SU-DHL-6 (cell line): ENCODE results near the gene TENT4B.

Experiments
- H2AFZ ChIP-seq: fragments of 200-600 bp; sonication (generic); 2 replicates; pipeline ENCODE4 v1.6.1; 2014; ENCODE audit warnings: low read depth, mild to moderate bottlenecking, moderate library complexity, mixed read lengths, antibody characterized with exemption, low read length; ENCODE audit not compliant: severe bottlenecking
- H3F3A ChIP-seq: fragments of 200-600 bp; shearing (Covaris generic); 2 replicates; pipeline ENCODE4 v1.6.0; 2016; ENCODE audit warnings: antibody characterized with exemption, mild to moderate bottlenecking; ENCODE audit not compliant: insufficient read depth
- H3K27ac ChIP-seq: fragments of 200-600 bp; sonication (generic); 2 replicates; pipeline ENCODE4 v1.5.1; 2016; ENCODE audit warnings: low read depth, mild to moderate bottlenecking, low read length, moderate library complexity, mixed read lengths
- H3K27me3 ChIP-seq: fragments of 200-600 bp; sonication (generic), shearing (Covaris generic); 2 replicates; pipeline ENCODE4 v1.6.0; 2014; ENCODE audit warnings: mild to moderate bottlenecking, low read length
- H3K36me3 ChIP-seq: fragments of 200-600 bp; sonication (generic); 2 replicates; pipeline ENCODE4 v1.6.1; 2014; ENCODE audit warnings: mild to moderate bottlenecking, low read length, mixed read lengths
- H3K4me2 ChIP-seq: fragments of 300-600, 200-600 bp; shearing (Covaris generic), sonication (generic); 2 replicates; pipeline ENCODE4 v1.6.0; 2014; ENCODE audit warnings: low read length, low read depth, mild to moderate bottlenecking; ENCODE audit not compliant: poor library complexity, severe bottlenecking
- H3K4me3 ChIP-seq: fragments of 200-600 bp; sonication (generic); 2 replicates; pipeline ENCODE4 v1.5.1; 2014; ENCODE audit warnings: antibody characterized with exemption, low read length, mild to moderate bottlenecking, mixed read lengths; ENCODE audit not compliant: insufficient read depth, poor library complexity, severe bottlenecking
- H3K79me2 ChIP-seq: fragments of 200-600 bp; sonication (generic); 2 replicates; pipeline ENCODE4 v1.6.1; 2014; ENCODE audit warnings: mild to moderate bottlenecking, low read length, moderate library complexity; ENCODE audit not compliant: insufficient read depth
- H3K9ac ChIP-seq: fragments of 200-600 bp; sonication (generic); 2 replicates; pipeline ENCODE4 v1.7.0; 2014; ENCODE audit warnings: mild to moderate bottlenecking, low read length
- H3K9me2 ChIP-seq: fragments of 200-600 bp; sonication (generic); replicated peaks from 2 replicates; pipeline ENCODE4 v1.6.1; 2014; ENCODE audit warnings: low read length; ENCODE audit not compliant: insufficient read depth
- H3K9me3 ChIP-seq: fragments of 200-600 bp; sonication (generic); 2 replicates; pipeline ENCODE4 v1.6.1; 2014; ENCODE audit warnings: low read length, mixed read lengths; ENCODE audit not compliant: insufficient read depth
- H4K20me1 ChIP-seq: fragments of 200-600 bp; sonication (generic); 2 replicates; pipeline ENCODE4 v1.6.1; 2014; ENCODE audit warnings: low read depth, mild to moderate bottlenecking, antibody characterized with exemption, low read length, moderate library complexity, mixed read lengths
- EZH2phosphoT487 ChIP-seq: fragments of 200-600 bp; sonication (generic), shearing (Covaris generic); conservative IDR thresholded peaks from 2 replicates; pipeline ENCODE4 v1.6.1; 2018; ENCODE audit warnings: mild to moderate bottlenecking, antibody characterized with exemption, low read length, moderate library complexity, mixed read lengths
- TF ChIP-seq, protein P1 (sequence below): fragments of 200-600 bp; sonication (generic); IDR thresholded peaks from one replicate; pipeline ENCODE4 v1.5.1; 2017; ENCODE audit warnings: antibody characterized with exemption, mild to moderate bottlenecking, low read length, moderate library complexity; ENCODE audit not compliant: insufficient read depth, poor library complexity, severe bottlenecking

TENT4B gene

DNA sequence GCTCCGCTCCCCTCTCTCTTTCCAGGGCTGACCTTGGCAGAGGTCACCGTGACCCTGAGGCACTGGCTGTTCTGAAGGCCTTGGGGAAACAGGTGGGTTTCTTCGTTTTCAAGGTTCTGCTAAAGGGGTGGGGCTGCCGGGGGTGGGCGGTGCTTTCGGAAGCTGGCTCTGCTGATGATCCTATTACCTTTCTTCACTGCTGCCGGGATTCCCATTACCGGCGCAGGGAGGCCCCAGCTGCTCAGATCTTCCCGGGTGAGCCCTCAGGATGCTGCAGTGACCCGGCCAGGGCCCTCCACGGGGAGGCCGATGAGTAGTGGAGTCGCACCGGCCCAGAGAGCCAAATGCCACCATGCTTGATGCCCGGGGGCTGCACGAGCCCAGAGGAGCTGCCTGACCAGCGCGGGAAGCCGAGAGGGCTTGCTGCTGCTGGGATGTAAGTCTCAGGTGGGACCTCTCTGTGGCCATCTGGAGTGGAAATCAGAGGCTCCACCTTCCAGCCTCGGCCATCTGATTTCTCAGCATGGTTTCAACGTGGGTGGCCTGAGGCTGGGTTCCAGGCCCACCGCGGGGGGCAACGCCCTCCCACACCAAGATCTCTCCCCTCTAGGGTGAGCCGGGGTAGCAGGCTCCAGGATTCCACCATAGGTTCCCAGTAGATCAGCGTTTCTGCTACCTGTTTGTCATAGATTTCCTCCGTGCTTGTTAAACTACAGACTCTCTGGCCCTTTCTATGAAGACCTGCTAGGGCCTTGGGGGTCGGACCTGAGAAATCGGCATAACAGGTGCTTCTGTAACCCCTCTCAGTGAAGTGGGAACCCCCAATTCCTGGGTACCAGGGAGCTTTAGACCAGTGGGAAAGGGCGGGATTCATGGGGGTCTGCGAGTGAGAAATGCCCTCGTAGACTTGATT lies 91.7 kb downstream of the TENT4B start:
- no peak for TF ChIP-seq EZH2phosphoT487
- TF ChIP-seq, protein P1, sequence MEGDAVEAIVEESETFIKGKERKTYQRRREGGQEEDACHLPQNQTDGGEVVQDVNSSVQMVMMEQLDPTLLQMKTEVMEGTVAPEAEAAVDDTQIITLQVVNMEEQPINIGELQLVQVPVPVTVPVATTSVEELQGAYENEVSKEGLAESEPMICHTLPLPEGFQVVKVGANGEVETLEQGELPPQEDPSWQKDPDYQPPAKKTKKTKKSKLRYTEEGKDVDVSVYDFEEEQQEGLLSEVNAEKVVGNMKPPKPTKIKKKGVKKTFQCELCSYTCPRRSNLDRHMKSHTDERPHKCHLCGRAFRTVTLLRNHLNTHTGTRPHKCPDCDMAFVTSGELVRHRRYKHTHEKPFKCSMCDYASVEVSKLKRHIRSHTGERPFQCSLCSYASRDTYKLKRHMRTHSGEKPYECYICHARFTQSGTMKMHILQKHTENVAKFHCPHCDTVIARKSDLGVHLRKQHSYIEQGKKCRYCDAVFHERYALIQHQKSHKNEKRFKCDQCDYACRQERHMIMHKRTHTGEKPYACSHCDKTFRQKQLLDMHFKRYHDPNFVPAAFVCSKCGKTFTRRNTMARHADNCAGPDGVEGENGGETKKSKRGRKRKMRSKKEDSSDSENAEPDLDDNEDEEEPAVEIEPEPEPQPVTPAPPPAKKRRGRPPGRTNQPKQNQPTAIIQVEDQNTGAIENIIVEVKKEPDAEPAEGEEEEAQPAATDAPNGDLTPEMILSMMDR, result no peak
- no peaks in the 10 kb centered on the region for H3K9me3 ChIP-seq
- H3K9ac ChIP-seq, result no peak overlapping the region
- H3K27me3 ChIP-seq, result no peaks in the 10 kb centered on the region
- H3K79me2 ChIP-seq, result no peaks in the 10 kb centered on the region
- H3K4me2 ChIP-seq, result no peak overlapping the region
- H3K9me2 ChIP-seq, result no peaks in the 10 kb centered on the region
- no peak overlapping the region for H3K4me3 ChIP-seq
- no peaks in the 10 kb centered on the region for H3F3A ChIP-seq
- no peak overlapping the region for H2AFZ ChIP-seq
- no peaks in the 10 kb centered on the region for H4K20me1 ChIP-seq
- H3K27ac ChIP-seq, result no peak overlapping the region
- no peaks in the 10 kb centered on the region for H3K36me3 ChIP-seq

GRCh38 chr16:50245417-50246298 lies 92.6 kb downstream of the TENT4B start:
- Histone ChIP-seq H3K27me3 (no peaks in the 10 kb centered on the region), H2AFZ (peak overlapping the region; percentile 60), H3K4me3 (peak overlapping the region; percentile 50), H3K9ac (peak overlapping the region; percentile 52; the same call in 1 of the 2 replicates), H3K79me2 (no peaks in the 10 kb centered on the region), H4K20me1 (no peaks in the 10 kb centered on the region), H3K4me2 (peak overlapping the region; percentile 66), H3K36me3 (no peaks in the 10 kb centered on the region), H3K9me3 (no peaks in the 10 kb centered on the region), H3F3A (no peaks in the 10 kb centered on the region), H3K9me2 (no peaks in the 10 kb centered on the region), H3K27ac (no peak overlapping the region)
- TF ChIP-seq, protein P1, result no peak
- no peak for TF ChIP-seq EZH2phosphoT487

DNA sequence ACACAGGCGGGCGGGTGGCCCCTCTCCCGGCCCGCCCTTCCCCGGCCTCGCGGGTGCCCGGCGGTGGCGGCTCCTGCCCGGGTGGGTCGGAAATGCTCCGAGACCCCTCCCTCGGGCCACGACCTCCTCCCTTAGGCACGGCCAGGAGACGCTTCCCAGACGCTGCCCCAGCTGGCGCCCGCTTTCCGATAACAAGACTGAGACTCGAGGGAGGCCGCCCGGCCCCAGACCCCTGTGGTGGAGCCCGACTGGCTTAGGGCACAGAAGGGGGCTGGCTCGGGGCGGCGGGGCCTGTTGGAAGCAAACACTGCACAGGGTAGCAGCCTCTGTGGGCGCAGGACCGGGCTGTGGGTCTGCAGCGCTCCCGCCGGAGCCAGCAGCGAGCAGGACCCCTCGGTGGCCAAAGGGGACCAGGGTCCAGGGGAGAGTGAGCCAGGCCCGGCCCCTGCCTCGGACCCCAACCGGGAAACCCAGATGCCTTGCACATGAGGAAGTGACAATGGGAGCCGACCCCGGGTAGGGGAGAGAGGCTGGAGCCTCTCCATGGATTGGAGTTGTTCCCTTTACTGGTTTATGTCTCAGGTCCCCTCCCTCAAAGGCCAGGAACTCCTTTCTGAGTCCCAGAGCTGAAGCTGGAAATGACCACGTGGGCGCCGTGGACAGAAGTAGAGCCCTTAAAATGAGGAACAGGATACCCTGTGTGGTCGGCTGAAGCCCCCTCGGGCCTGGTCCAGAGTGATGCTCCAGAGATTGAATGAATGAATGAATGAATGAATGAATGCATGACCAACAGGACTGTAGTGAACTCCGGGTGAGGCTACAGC lies 93.4 kb downstream of the TENT4B start:
- H3K9ac ChIP-seq, result peak overlapping the region; percentile 52
- no peaks in the 10 kb centered on the region for H4K20me1 ChIP-seq
- no peaks in the 10 kb centered on the region for H3K36me3 ChIP-seq
- H3K9me2 ChIP-seq, result no peaks in the 10 kb centered on the region
- TF ChIP-seq, protein P1, result no peak
- no peak for TF ChIP-seq EZH2phosphoT487
- H3F3A ChIP-seq, result no peaks in the 10 kb centered on the region
- no peaks in the 10 kb centered on the region for H3K79me2 ChIP-seq
- no peaks in the 10 kb centered on the region for H3K9me3 ChIP-seq
- no peak overlapping the region for H3K27ac ChIP-seq
- H3K4me2 ChIP-seq, result peak overlapping the region; percentile 66
- no peaks in the 10 kb centered on the region for H3K27me3 ChIP-seq
- H3K4me3 ChIP-seq, result peak overlapping the region; percentile 50
- H2AFZ ChIP-seq, result peak overlapping the region; percentile 43
